Panc1 (cell line): ENCODE data around the gene C12orf75.

Experiments used
- CTCF ChIP-seq: fragments of 450-650 bp; IDR thresholded peaks from 2 replicates; pipeline ENCODE4 v1.5.1; 2017; ENCODE audit warnings: mild to moderate bottlenecking
- TCF7L2 ChIP-seq: IDR thresholded peaks from 2 replicates; pipeline ENCODE4 v1.6.1; 2011; ENCODE audit warnings: mild to moderate bottlenecking, low read depth, low read length, inconsistent platforms

DNA sequence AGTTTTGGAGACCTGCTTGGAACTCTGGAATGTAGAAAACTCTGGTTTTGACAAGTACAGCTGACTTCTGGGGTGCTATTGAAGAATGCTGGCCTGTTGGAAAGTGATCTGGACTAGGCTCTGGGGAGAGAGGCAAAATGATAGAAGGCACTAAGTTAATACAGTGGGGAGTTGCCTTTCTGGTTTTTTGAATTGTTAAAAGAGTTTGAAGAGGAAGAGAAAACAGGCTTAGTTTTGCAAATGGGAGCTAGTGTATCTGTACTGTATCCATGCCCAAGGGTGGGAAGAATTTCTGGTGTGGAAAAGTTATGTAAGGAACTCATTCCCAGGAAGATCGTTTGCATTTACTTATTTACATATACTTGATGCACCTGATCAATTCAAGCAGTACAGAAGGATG, 43.8 kb downstream of the C12orf75 start:
- TF ChIP-seq CTCF (no peak), TCF7L2 (no peak)
